GM06990 (cell line): Measurements from ENCODE around the gene CYP1A1.

Experiments
- DNase-seq: peaks from one replicate; pipeline ENCODE4 v3.0.0-alpha.2; 2011; ENCODE audit not compliant: insufficient read length; ENCODE audit errors: extremely low read depth
- H3K27me3 ChIP-seq: replicated peaks from 2 replicates; pipeline ENCODE4 v1.6.0; 2011; ENCODE audit warnings: low read length; ENCODE audit not compliant: control insufficient read depth, insufficient read depth
- H3K36me3 ChIP-seq: 2 replicates; pipeline ENCODE4 v1.5.1; 2011; ENCODE audit warnings: low read length; ENCODE audit not compliant: control insufficient read depth, insufficient read depth
- H3K4me3 ChIP-seq: replicated peaks from 2 replicates; pipeline ENCODE4 v1.5.1; 2011; ENCODE audit warnings: low read depth, mild to moderate bottlenecking, control low read depth, low read length
- CTCF ChIP-seq: IDR thresholded peaks from 2 replicates; pipeline ENCODE4 v1.5.1; 2011; ENCODE audit warnings: low read length, control low read depth, mild to moderate bottlenecking, inconsistent platforms; ENCODE audit not compliant: insufficient read depth, poor library complexity, severe bottlenecking

The CYP1A1 gene

GRCh38 chr15:74696398-74696729 lies 29.0 kb downstream of the CYP1A1 start:
- peak overlapping the region; percentile 93 for H3K4me3 ChIP-seq
- no peaks in the 10 kb centered on the region for H3K27me3 ChIP-seq
- DNase-seq = no peak
- no peaks in the 10 kb centered on the region for H3K36me3 ChIP-seq
- no peak for TF ChIP-seq CTCF

- TF ChIP-seq CTCF = no peak
- H3K4me3 ChIP-seq = peak within 1 kb of the TSS; percentile 93
- H3K36me3 ChIP-seq = no peaks in the 10 kb centered on the region
- no peaks in the 10 kb centered on the region for H3K27me3 ChIP-seq
- DNase-seq = peak; percentile 82
Measured at GRCh38 chr15:74695597-74696397, 29.5 kb downstream of the CYP1A1 start, which contains the start of gene EDC3. EDC3 (minus strand) TSS chr15:74696024; CDS start chr15:74675124, 20,900 bp downstream.

GRCh38 chr15:74692327-74692726 lies 33.0 kb downstream of the CYP1A1 start:
- Histone ChIP-seq H3K4me3 (no peak overlapping the region), H3K27me3 (no peaks in the 10 kb centered on the region), H3K36me3 (no peaks in the 10 kb centered on the region)
- no peak for DNase-seq
- no peak for TF ChIP-seq CTCF

- H3K27me3 ChIP-seq = no peaks in the 10 kb centered on the region
- TF ChIP-seq CTCF = no peak
- peaks cover 2% of the 10 kb centered on the region for H3K36me3 ChIP-seq
- H3K4me3 ChIP-seq = no peak overlapping the region
- DNase-seq = no peak
Measured at GRCh38 chr15:74683758-74684157, 41.6 kb downstream of the CYP1A1 start.

- peaks cover 2% of the 10 kb centered on the region for H3K36me3 ChIP-seq
- TF ChIP-seq CTCF = no peak
- no peak for DNase-seq
- H3K27me3 ChIP-seq = no peaks in the 10 kb centered on the region
- no peak overlapping the region for H3K4me3 ChIP-seq
Measured at GRCh38 chr15:74682954-74683353, 42.4 kb downstream of the CYP1A1 start.
